Naive B cell (primary cell): Measurements from ENCODE around the gene NR2F1. TPM values are rescaled to one million over a fixed set of nuclear protein-coding genes. Genes with fewer than 3 reads are reported as not detected.
"Not testable (repeated sequence)": the region's sequence is repeated elsewhere in the genome, so short reads cannot be mapped to it uniquely, and the experiment has no call there.

ENCODE experiments used
- ATAC-seq, 2 donors: fragments of 150-1000 bp; cut with Tn5 transposase; 2 replicates each; pipeline ENCODE4 v1.10.0; 2021; ENCODE audit warnings: low read depth in 2 of 2, mild to moderate bottlenecking in 2 of 2, moderate library complexity in 2 of 2
- DNase-seq: peaks from one replicate; pipeline ENCODE4 v3.0.0; 2022
- H3K27ac Mint-ChIP-seq, 6 donors: one replicate each; pipeline ENCODE4 v1.8.0; 2020 to 2022; ENCODE audit warnings: mild to moderate bottlenecking in 6 of 6, mixed read lengths in 6 of 6, moderate library complexity in 5 of 6, inconsistent platforms in 2 of 6
- H3K27me3 Mint-ChIP-seq, 3 donors: one replicate each; pipeline ENCODE4 v1.8.0; 2021 to 2022; ENCODE audit warnings: mixed read lengths in 3 of 3, mild to moderate bottlenecking in 1 of 3
- H3K36me3 Mint-ChIP-seq, 2 donors: one replicate each; pipeline ENCODE4 v1.8.0; 2020 to 2022; ENCODE audit warnings: mixed read lengths in 2 of 2, inconsistent platforms in 1 of 2, mild to moderate bottlenecking in 1 of 2
- H3K4me1 Mint-ChIP-seq, 3 donors: one replicate each; pipeline ENCODE4 v1.8.0; 2020 to 2022; ENCODE audit warnings: mixed read lengths in 3 of 3, inconsistent platforms in 1 of 3, mild to moderate bottlenecking in 1 of 3, moderate library complexity in 1 of 3
- H3K4me3 Mint-ChIP-seq, 8 donors: one replicate each; pipeline ENCODE4 v1.8.0; 2020 to 2022; ENCODE audit warnings: mild to moderate bottlenecking in 8 of 8, mixed read lengths in 8 of 8, moderate library complexity in 8 of 8, inconsistent platforms in 2 of 8
- H3K9me3 Mint-ChIP-seq, 7 donors: one replicate each; pipeline ENCODE4 v1.8.0; 2020 to 2022; ENCODE audit warnings: mixed read lengths in 7 of 7, mild to moderate bottlenecking in 5 of 7, inconsistent platforms in 2 of 7, moderate library complexity in 1 of 7
- polyA plus RNA-seq, 6 donors: library from polyadenylated mRNA; unstranded; fragments of 300-500 nt; fragmentation: Illumina TruSeq; gene quantifications; one replicate each; pipeline ENCODE4 v1.2.3, GENCODE V29; 2021; ENCODE audit warnings: low read depth in 6 of 6

The NR2F1 gene
- polyA plus RNA-seq = not detected

DNA sequence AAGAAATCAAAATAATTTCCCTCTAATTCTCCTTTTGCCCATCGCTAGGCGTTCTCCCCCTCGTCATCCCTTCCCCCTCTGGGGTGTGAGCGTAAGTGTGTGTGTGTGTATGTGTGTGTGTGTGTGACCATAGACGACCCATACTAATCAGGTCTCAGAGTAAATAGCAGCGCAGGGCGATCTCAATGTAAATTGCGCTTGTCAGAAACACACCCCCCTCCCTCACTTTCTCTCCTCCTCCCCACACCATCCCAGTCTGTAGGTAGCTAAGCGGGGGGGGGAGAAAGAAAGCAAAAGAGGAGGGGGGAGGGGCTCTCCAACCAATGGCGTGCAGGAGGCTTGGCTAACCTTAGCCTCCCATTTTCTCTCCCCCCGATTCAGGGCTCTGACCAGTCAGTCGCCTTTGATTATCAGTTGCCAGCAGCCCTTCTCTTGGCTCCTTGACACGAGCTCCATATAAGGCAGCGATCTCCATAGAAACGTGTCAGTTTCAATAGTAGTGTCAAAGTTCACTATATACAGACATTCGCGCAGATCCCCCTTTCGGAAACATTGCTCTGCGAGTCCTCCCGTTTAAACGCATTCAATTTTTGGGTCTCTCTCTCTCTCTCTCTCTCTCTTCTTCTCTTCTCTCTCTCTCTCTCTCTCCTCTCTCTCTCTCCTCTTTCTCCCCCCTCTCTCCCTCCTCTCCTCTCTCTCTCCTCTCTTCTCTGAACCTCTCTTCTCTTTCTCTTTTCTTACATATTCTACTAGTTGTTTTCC is at the start of gene NR2F1:
Gene NR2F1 (plus strand): TSS at position 546 of the 762 bp plus-strand sequence. CDS start 1,802 bp downstream, outside the sequence.
- peaks cover 27 to 44% (median 34%) of the 10 kb centered on the region in 3 donors for H3K27me3 Mint-ChIP-seq
- H3K27ac Mint-ChIP-seq = peak within 1 kb of the TSS in 1 of 6 donors; percentile 71

DNA sequence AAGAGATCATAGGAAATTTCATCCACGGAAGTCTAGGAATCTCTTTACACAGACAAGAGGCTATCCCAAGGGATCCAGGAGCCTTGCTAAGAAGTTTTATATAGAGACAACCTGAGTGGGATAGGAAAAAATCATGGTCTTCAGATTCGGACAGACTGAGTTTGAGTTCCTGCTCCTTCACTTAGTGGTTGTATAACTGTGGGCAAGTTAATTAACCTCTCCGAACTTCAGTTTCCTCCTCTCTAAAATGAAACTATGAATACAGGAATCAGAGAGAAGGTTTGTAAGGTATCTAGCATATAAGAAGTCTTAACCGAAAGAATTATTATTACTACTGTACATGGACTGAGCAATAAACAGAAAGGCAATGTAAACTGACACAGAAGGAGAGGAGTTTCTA is 37.1 kb upstream of the NR2F1 start:
- H3K9me3 Mint-ChIP-seq = peaks cover 0 to 6% (median 3%) of the 10 kb centered on the region in 7 donors
- H3K27ac Mint-ChIP-seq = no peak overlapping the region
- ATAC-seq (no peak), DNase-seq (no peak)
- H3K36me3 Mint-ChIP-seq = no peaks in the 10 kb centered on the region
- H3K4me1 Mint-ChIP-seq = no peaks in the 10 kb centered on the region
- peaks cover 22 to 35% (median 23%) of the 10 kb centered on the region in 3 donors for H3K27me3 Mint-ChIP-seq
- no peak overlapping the region for H3K4me3 Mint-ChIP-seq

More for the DNA sequence above, at the start of gene NR2F1:
- ATAC-seq (no peak), DNase-seq (no peak)
- H3K4me1 Mint-ChIP-seq = peaks cover 27 to 33% (median 30%) of the 10 kb centered on the region in 3 donors
- H3K36me3 Mint-ChIP-seq = peaks cover 4 to 17% of the 10 kb centered on the region in 2 donors
- H3K9me3 Mint-ChIP-seq = peaks cover 2 to 17% (median 5%) of the 10 kb centered on the region in 7 donors
- H3K4me3 Mint-ChIP-seq = no peak within 1 kb of the TSS

DNA sequence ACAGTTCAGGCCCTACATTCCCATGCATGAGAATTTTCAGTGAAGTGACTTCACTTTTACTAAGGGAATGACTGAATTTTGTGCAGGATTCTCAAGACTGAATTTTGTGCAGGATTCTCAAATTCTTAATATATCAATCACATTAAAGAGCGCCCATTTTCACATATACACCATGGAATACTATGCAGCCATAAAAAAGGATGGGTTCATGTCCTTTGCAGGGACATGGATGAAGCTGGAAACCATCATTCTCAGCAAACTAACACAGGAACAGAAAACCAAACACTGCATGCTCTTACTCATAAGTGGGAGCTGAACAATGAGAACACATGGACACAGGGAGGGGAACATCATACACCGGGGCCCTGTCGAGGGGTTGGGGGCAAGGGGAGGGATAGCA is 33.4 kb upstream of the NR2F1 start:
- H3K36me3 Mint-ChIP-seq, ATAC-seq, H3K4me3 Mint-ChIP-seq, DNase-seq, H3K4me1 Mint-ChIP-seq, H3K27ac Mint-ChIP-seq, H3K9me3 Mint-ChIP-seq: not testable (repeated sequence)
- peaks cover 12 to 30% (median 30%) of the 10 kb centered on the region in 3 donors for H3K27me3 Mint-ChIP-seq

DNA sequence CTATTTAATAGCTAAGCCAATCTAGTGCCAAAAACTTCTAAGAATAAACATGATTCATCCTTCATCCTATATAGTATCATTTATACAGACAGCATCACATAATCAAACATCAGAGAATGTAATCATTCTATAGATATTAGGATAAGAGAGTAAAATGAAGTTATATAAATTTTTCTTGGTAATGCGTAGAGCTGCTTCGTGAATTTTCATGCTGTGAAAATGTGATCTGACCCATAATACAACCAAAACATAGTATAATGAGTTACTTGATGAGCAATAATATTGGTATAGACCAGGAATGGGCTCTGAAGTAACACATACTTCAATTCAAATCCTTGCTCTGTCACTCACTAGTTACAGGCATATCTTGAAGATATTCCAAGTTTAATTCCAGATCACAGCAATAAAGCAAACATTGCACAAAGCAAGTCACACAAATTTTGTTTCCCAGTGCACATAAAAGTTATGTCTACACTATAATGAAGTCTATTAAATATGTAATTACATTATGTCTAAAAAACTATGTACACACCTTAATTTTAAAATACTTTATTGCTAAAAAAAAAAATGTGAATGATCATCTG is 25.9 kb upstream of the NR2F1 start:
- ATAC-seq = no peak
- H3K4me1 Mint-ChIP-seq = no peaks in the 10 kb centered on the region
- H3K9me3 Mint-ChIP-seq = no peaks in the 10 kb centered on the region
- no peak overlapping the region for H3K27ac Mint-ChIP-seq
- DNase-seq = no peak
- H3K4me3 Mint-ChIP-seq = no peak overlapping the region
- peaks cover 21 to 39% (median 36%) of the 10 kb centered on the region in 3 donors for H3K27me3 Mint-ChIP-seq
- no peaks in the 10 kb centered on the region for H3K36me3 Mint-ChIP-seq

DNA sequence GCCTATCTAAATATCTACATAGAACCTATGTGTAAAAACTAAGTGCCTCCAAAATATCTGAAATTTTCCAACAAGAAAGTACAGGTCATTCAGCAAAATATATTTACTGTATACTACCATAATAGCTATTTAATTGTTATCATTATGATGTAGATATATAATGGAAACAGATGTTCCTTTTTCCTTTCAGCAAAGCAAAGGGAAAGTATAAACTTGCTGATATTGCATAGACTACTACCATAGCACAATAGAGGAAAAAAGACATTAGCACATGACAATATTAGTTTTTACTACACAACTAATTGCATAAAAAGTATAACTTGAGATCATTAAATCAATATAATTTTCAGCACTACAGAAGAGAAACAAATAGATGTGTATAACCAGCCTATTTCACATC is 16.9 kb upstream of the NR2F1 start:
- Mint-ChIP-seq H3K4me3 (no peak overlapping the region), H3K27ac (no peak overlapping the region), H3K9me3 (peaks cover 0 to 7% (median 2%) of the 10 kb centered on the region in 7 donors), H3K36me3 (no peaks in the 10 kb centered on the region), H3K4me1 (peaks cover 5 to 10% (median 7%) of the 10 kb centered on the region in 3 donors), H3K27me3 (peaks cover 41 to 49% (median 45%) of the 10 kb centered on the region in 3 donors)
- DNase-seq (no peak), ATAC-seq (no peak)

DNA sequence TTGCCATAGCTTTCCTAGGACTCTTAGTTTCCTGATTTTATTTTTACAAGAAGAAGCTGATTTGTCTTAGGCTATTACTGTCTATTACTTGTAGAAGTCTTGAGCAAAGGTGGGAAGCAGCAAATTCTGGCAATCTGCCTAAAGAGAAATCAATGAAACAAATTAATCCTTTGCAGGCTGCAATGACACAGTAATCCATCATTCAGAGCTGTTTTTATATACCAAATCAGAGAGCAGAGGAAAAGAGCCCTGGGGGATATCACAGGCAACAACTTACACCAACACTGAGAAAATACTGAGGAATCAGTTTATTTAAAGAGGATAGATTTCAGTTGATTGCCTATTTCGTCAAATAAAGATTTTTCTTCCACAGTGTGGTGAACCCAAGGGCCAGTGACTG is 15.6 kb upstream of the NR2F1 start:
- peaks cover 54 to 60% (median 58%) of the 10 kb centered on the region in 3 donors for H3K27me3 Mint-ChIP-seq
- no peak for DNase-seq
- no peak for ATAC-seq

DNA sequence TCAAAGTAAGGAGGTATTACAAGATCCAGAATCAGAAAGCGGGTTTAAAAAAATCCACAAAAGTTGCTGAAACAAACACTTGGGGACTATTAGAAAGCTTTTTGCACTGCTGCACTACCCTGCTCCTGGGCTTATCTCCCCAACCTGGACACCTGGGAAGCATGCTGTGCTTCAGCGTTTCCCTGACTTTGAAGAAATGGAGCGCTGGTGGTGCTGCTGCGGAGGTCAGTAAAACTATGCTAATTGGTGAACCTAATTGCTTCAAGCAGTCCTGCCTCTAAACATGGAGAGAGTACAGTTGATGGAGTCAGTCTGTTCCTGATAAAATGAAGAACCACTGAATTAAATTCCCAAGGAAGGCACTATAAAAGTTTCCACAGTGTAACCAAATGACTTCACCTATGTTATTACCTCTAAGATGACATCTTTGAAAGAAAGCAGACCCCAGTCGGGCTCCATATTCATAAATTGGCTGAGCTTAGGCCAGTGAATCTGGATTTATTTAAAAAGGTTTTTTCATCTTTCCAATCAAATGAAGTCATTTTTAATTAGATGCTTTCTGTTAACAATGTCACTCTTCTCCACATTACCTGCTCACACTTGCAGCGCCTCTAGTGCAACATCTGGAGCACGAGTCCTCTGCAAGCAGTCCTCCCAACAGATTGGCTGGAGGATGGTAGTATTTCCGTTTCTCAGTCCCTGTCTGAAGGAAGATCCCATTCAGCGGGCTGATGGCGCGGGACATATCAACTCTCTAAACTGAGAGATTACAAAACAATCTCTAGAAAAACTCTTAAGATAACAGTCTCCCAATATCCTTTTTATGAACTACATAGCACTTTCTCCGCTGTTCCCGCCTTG is 13.5 kb upstream of the NR2F1 start:
- H3K36me3 Mint-ChIP-seq = peaks cover 7 to 9% of the 10 kb centered on the region in 2 donors
- H3K27me3 Mint-ChIP-seq = peaks cover 68% of the 10 kb centered on the region in 3 donors
- H3K27ac Mint-ChIP-seq = peak overlapping the region in 3 of 6 donors; percentile 33 to 60 (median 41)
- H3K9me3 Mint-ChIP-seq = peaks cover 0 to 20% (median 15%) of the 10 kb centered on the region in 7 donors
- DNase-seq (no peak), ATAC-seq (no peak)
- H3K4me1 Mint-ChIP-seq = peaks cover 16 to 30% (median 20%) of the 10 kb centered on the region in 3 donors
- peak overlapping the region; percentile 46 to 76 (median 64) for H3K4me3 Mint-ChIP-seq

More for the DNA sequence above, 15.6 kb upstream of the NR2F1 start:
- Mint-ChIP-seq H3K4me1 (peaks cover 13 to 18% (median 15%) of the 10 kb centered on the region in 3 donors), H3K36me3 (peaks cover 0 to 7% of the 10 kb centered on the region in 2 donors), H3K4me3 (no peak overlapping the region), H3K27ac (no peak overlapping the region), H3K9me3 (peaks cover 0 to 15% (median 6%) of the 10 kb centered on the region in 7 donors)

DNA sequence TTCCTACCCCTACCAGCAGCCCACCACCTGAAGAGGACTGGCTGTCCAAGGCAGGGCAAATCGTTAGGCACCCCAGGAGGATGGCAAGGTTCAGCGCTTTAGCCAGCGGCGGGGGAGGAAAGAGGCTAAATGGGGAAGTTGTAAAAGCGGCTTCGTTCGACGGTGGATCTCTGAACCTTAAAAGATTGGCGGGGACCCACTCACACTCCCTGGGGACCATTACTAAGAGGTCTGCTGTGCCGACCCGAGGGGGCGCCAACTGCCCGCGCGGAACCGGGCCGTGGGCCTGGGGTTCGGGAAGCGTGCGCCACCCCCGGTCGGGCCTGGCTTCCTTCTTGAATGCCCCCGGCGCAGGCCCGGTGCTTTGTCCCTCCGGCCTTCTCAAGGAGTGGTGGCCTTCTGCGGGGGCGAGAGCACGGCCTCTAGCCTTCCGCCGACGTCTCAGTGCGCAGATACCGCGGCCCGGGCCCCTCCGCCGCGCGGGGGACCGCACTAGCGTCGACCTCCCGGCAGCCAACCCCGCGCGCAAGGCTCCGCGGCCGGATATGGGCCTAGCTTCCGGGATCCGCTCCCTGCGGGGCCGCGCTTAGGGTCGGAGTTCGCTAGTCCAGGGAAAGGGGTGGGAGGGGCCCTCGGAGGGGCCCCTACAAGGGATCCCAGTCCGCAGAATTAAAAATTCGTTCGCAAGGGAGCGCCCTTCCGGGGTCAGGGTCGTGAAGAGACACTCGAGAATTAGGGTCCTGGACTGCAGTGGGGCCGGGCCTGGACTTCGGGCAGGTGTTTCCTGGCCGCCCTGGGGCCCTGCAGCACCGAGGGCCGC is 12.5 kb upstream of the NR2F1 start:
- Mint-ChIP-seq H3K36me3 (peaks cover 7 to 9% of the 10 kb centered on the region in 2 donors), H3K27ac (peak overlapping the region in 3 of 6 donors; percentile 51 to 66 (median 60)), H3K4me3 (peak overlapping the region; percentile 46 to 76 (median 62)), H3K4me1 (peaks cover 16 to 30% (median 20%) of the 10 kb centered on the region in 3 donors), H3K27me3 (peaks cover 77 to 78% (median 78%) of the 10 kb centered on the region in 3 donors), H3K9me3 (peaks cover 0 to 20% (median 15%) of the 10 kb centered on the region in 7 donors)
- DNase-seq (no peak), ATAC-seq (peak; percentile 64 to 69)

DNA sequence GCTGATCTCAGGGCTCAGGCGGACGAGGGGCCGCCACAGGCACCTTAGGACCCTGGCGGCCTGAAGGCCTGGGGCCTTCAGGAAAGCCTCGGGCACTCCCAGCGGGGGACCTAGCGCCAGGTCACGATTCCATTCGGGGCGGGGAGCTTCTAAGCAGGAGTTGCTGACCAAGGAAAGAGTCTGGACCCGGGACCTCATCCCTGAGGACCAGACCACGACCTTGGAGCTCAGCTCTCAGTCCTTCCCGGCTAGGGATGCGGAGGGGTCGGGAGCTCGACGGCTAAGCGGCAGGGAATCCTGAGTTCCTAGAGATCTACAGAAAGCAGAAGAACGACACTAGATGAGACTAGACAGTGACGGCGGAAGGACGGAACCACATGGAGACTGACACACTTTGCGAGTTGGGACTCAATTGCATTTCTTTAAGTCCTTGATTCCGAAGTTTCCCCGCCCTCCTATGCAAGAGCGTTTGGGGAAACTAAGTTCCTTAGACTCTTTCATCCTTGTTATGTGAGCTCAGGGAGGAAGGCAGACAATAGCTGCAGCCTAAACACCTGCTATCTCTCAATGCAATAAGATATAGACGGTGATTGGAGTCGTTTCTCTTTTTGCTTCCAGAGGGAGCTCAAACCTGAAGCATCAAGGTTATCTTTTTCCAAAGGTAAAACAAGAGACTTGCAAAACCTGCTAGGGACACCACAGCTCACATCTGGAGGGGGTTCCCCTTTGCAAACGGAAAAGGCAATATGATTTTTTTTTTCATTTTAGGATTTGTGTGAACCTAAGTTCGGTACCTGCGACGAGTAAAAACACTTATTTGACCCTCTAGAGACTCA is 11.7 kb upstream of the NR2F1 start:
- H3K27me3 Mint-ChIP-seq = peaks cover 81 to 86% (median 86%) of the 10 kb centered on the region in 3 donors
- H3K27ac Mint-ChIP-seq = peak overlapping the region in 4 of 6 donors; percentile 66 to 96 (median 85)
- H3K4me3 Mint-ChIP-seq = peak overlapping the region in 7 of 8 donors; percentile 1 to 77 (median 56)
- H3K4me1 Mint-ChIP-seq = peaks cover 16 to 30% (median 20%) of the 10 kb centered on the region in 3 donors
- no peak for ATAC-seq
- no peak for DNase-seq
- H3K36me3 Mint-ChIP-seq = peaks cover 7 to 9% of the 10 kb centered on the region in 2 donors
- peaks cover 0 to 20% (median 15%) of the 10 kb centered on the region in 7 donors for H3K9me3 Mint-ChIP-seq

DNA sequence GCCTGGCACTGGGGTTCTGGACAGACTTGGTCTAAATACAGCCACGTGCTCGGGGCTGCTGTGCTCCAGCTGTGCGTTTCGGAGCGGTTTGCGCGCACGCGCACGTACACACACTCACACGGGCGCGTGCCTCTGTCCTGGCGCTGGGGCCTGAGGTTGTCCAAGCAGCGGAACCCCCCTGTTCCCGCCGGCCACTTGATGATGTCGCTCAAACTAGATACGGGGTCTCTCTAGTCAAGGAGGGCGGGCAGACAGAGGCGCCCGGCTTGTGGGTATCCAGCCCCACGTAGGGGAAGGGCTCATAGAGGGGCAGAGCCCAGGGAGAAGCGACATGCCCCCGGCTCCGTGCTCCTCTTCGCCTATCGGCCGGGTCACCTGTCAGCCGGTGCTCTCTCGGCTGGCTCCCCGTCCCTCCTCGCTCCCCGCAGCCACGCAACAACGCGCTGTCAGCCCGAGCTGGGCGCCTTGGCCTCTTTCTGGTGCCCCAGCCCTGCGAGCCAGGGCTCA is 10.9 kb upstream of the NR2F1 start:
- no peak for DNase-seq
- Mint-ChIP-seq H3K27me3 (peaks cover 83 to 94% (median 91%) of the 10 kb centered on the region in 3 donors), H3K4me3 (peak overlapping the region in 5 of 8 donors; percentile 50 to 77 (median 68)), H3K36me3 (peaks cover 7 to 9% of the 10 kb centered on the region in 2 donors), H3K27ac (peak overlapping the region in 4 of 6 donors; percentile 66 to 96 (median 87)), H3K4me1 (peaks cover 16 to 30% (median 20%) of the 10 kb centered on the region in 3 donors), H3K9me3 (peaks cover 0 to 20% (median 15%) of the 10 kb centered on the region in 7 donors)
- ATAC-seq = no peak

DNA sequence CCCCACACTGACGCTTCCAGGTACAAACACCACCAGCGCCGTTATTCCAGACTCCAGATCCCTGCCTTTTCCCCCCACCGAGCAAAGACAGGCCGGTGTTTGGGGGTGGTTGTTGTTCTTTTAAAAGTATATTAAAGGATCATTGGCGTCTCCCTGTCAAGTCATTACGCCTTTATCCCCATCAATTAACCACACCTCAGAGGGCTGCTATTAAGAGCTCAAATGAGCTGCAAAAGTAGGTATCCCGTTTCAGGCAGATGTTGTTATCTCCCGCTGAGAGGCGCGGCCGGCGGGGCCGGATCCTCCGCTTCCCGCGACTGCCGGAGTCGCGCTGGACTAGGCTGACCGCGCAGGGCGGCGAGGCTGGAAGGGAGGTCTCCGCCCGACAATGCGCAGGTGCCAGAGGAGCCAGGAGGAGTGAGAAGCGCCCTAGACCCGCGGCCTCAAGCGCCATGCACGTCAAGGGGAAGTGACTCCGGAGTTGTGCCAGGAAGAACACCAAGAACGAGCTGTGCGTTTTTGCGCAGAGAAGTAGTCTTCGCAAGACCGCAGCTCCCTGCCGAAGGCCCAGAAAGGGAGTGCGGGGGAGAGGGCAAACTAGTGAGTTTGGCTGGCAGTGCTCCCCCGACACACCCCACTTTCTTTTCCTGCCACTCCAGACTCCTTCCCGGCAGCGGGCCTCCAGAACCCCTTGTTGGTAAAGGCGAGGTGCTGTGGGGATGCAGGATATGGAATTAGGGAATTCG is 10.2 kb upstream of the NR2F1 start:
- H3K36me3 Mint-ChIP-seq = peaks cover 7 to 9% of the 10 kb centered on the region in 2 donors
- ATAC-seq (no peak), DNase-seq (no peak)
- peaks cover 83 to 95% (median 91%) of the 10 kb centered on the region in 3 donors for H3K27me3 Mint-ChIP-seq
- peak overlapping the region in 5 of 6 donors; percentile 57 to 94 (median 78) for H3K27ac Mint-ChIP-seq
- peaks cover 0 to 20% (median 13%) of the 10 kb centered on the region in 7 donors for H3K9me3 Mint-ChIP-seq
- peaks cover 16 to 30% (median 20%) of the 10 kb centered on the region in 3 donors for H3K4me1 Mint-ChIP-seq
- H3K4me3 Mint-ChIP-seq = peak overlapping the region in 6 of 8 donors; percentile 27 to 71 (median 62)
